ENCODE data around the gene USF1. TPM values are rescaled to one million over a fixed set of nuclear protein-coding genes. Genes with fewer than 3 reads are reported as not detected.
A peak's percentile ranks its signal among the peaks of the same experiment; 100 is the strongest.
"Not testable (repeated sequence)": the region's sequence is repeated elsewhere in the genome, so short reads cannot be mapped to it uniquely, and the experiment has no call there.

USF1 gene
- total RNA-seq, 2 donors from 2014 or later, result 72.2 to 77.4 TPM

DNA sequence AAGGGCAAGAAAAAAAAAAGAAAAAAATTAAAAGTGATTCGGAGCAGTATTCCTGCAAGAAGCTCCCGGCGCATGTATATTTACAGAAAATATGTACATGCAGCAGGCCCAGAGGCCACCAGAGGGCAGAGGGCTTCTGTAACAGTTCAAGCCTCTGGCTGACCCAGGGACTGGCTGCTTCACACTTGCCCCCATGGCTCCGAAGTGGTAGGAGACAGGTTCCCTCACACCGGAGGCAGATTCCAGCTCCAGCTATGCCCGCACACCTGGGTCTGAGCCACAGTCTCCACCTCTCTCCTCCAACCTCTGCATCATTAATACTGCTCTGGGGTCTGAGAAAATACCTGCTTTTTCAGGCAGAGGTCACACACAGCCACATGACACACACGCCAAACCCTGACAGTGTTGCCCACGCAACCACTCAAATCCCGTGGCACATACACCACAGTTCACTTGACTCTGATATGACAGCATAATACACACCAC is 26.2 kb upstream of the USF1 start:
- peak overlapping the region; percentile 84 to 91 for H3K27ac Mint-ChIP-seq
- H3K4me3 Mint-ChIP-seq, result peak overlapping the region; percentile 70
- no peaks in the 10 kb centered on the region for H3K9me3 Mint-ChIP-seq
- peaks cover 3% of the 10 kb centered on the region for H3K36me3 Mint-ChIP-seq
- DNase-seq (ENCODE audit: low spot score) (no peak), ATAC-seq (no peak)
- no peaks in the 10 kb centered on the region for H3K27me3 Mint-ChIP-seq
- peaks cover 49 to 53% of the 10 kb centered on the region in 2 donors for H3K4me1 Mint-ChIP-seq (ENCODE audit: low read depth in 2 of 2)

GRCh38 chr1:161070761-161071160 is 25.0 kb upstream of the USF1 start:
- no peak for DNase-seq (ENCODE audit: low spot score)
- Mint-ChIP-seq H3K4me1 (ENCODE audit: low read depth in 2 of 2) (peaks cover 58% of the 10 kb centered on the region in 2 donors), H3K27ac (peak overlapping the region; percentile 84 to 91), H3K9me3 (no peaks in the 10 kb centered on the region), H3K4me3 (peak overlapping the region; percentile 95), H3K36me3 (peaks cover 9% of the 10 kb centered on the region), H3K27me3 (no peaks in the 10 kb centered on the region)
- no peak for ATAC-seq

DNA sequence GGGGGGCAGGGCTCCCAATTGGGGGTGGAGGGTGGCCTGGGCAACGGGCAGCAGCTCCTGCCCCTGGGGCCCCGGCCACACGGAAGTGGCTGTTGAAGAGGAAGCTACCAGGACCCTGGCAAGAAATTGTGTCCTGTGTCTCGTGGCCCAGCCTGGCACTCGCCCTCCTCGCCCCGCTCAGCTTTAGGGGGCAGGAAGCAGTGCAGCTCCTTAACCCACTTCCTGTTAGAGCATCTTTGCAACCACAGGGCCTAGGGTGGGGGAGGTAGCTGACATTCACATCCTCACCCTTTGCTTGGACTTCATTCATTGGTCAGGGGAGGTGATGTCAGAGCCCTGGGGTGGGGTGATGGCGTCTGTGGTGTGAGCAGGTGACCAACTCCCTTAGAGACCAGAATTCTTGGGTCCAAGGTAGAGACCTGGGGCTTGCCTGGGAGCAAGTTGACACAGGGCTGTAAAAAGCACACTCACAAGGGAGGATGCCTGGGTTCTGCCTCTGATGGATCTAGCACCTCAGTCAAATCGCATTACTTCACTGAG is 24.0 kb upstream of the USF1 start, which contains the start of gene ARHGAP30:
Gene ARHGAP30 (minus strand): TSS at position 161 of the 540 bp plus-strand sequence. CDS start 267 bp downstream, outside the sequence.
- peaks cover 9% of the 10 kb centered on the region for H3K36me3 Mint-ChIP-seq

GRCh38 chr1:161069241-161069640 is 23.5 kb upstream of the USF1 start:
- Mint-ChIP-seq H3K27ac (peak overlapping the region; percentile 84 to 91), H3K36me3 (peaks cover 15% of the 10 kb centered on the region), H3K4me3 (peak overlapping the region; percentile 95), H3K4me1 (ENCODE audit: low read depth in 2 of 2) (peaks cover 57 to 61% of the 10 kb centered on the region in 2 donors), H3K27me3 (no peaks in the 10 kb centered on the region), H3K9me3 (no peaks in the 10 kb centered on the region)
- ATAC-seq (peak; percentile 0 to 11), DNase-seq (ENCODE audit: low spot score) (no peak)

More for the DNA sequence above, 24.0 kb upstream of the USF1 start, which contains the start of gene ARHGAP30:
- Mint-ChIP-seq H3K4me1 (ENCODE audit: low read depth in 2 of 2) (peaks cover 56 to 59% of the 10 kb centered on the region in 2 donors), H3K27ac (peak within 1 kb of the TSS; percentile 84 to 91), H3K27me3 (no peaks in the 10 kb centered on the region), H3K4me3 (peak within 1 kb of the TSS; percentile 95), H3K9me3 (no peaks in the 10 kb centered on the region)
- DNase-seq (ENCODE audit: low spot score) (peak; percentile 95), ATAC-seq (peak; percentile 92)

DNA sequence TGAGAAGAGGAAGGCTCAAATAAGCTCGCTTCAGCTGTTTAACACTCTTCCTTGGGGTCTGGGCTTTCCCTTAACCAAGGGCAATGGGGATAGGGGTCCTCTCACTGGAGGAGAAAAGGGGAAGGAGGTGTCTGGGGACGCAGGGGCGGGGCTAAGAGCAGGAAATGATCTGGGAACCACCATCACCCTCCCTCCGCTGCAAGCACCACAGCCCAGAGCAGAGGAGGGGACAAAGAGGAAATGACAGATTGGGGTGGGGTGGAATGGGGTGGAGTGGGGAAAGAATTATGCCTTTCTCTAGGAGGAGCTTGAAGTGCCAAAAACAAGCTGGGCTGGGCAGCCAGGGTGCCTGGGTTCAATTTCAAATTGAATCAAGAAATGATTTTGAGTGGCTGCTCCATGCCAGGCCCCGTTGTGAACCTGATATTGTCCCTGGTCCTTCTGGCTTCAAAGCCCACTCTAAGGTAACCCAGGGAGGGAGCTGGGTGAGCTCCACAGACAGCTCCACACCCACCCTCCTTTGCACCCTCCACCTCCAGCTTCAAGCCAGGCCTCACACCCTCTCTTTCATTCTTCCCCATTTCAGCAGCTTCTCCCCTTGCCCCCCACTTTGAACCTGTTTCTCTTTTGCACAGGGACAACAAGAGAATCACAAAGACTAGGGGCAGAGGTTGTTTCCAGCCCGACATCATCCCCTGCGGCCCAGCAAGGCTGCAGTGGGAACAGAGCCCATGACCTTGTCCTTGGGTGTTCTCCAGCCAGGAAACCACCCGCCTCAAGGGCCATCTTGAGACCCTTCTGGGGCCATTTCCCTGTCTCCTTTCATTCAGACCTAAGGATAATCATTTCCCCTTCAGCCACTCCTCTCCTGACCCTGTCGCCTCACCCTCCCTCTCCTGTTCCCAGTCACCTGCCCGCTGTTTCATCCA is 22.8 kb upstream of the USF1 start:
- DNase-seq (ENCODE audit: low spot score) (peak; percentile 90), ATAC-seq (peak; percentile 81 to 87)
- no peaks in the 10 kb centered on the region for H3K9me3 Mint-ChIP-seq
- peak overlapping the region; percentile 95 for H3K4me3 Mint-ChIP-seq
- peak overlapping the region; percentile 84 to 91 for H3K27ac Mint-ChIP-seq
- no peaks in the 10 kb centered on the region for H3K27me3 Mint-ChIP-seq
- H3K4me1 Mint-ChIP-seq (ENCODE audit: low read depth in 2 of 2), result peaks cover 63 to 65% of the 10 kb centered on the region in 2 donors
- peaks cover 19% of the 10 kb centered on the region for H3K36me3 Mint-ChIP-seq

DNA sequence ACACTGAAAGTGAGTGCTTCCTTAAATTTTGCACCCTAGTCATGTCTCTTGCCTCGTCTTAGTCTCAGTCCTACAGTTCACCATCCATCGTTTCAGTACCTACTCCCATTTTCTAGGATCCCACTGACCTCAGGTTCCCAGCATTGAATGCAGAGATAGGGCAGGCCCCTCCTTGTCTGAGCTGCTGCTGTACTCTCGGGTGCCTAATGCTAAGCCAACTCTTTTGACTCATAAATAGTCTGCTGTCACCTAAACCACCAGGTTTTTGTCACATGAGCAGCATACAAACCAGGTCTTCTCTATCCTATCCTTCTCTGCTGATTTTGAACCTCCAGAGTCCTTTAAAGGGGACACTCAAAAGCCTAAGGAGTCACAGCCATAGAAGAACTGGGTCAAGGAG is 20.9 kb upstream of the USF1 start:
- Mint-ChIP-seq H3K27ac (peak overlapping the region; percentile 84 to 91), H3K36me3 (peaks cover 19% of the 10 kb centered on the region), H3K4me3 (peak overlapping the region; percentile 95), H3K9me3 (no peaks in the 10 kb centered on the region), H3K4me1 (ENCODE audit: low read depth in 2 of 2) (peaks cover 61 to 75% of the 10 kb centered on the region in 2 donors), H3K27me3 (no peaks in the 10 kb centered on the region)
- ATAC-seq (no peak), DNase-seq (ENCODE audit: low spot score) (no peak)

DNA sequence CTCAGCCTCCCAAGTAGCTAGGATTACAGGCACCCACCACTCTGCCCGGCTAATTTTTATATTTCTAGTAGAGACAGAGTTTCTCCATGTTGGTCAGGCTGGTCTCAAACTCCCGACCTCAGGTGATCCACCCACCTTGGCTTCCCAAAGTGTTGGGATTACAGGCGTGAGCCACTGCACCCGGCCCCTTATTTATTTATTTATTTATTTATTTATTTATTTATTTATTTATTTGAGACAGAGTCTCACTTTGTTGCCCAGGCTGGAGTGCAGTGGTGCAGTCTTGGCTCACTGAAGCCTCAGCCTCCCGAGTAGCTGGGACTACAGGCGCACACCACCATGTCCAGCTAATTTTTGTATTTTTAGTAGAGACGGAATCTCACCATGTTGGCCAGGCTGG is 19.9 kb upstream of the USF1 start:
- H3K9me3 Mint-ChIP-seq; DNase-seq (ENCODE audit: low spot score); ATAC-seq; H3K27me3 Mint-ChIP-seq: not testable (repeated sequence)
- H3K36me3 Mint-ChIP-seq, result peaks cover 19% of the 10 kb centered on the region
- peak overlapping the region; percentile 95 for H3K4me3 Mint-ChIP-seq
- peaks cover 61 to 66% of the 10 kb centered on the region in 2 donors for H3K4me1 Mint-ChIP-seq (ENCODE audit: low read depth in 2 of 2)
- peak overlapping the region in 1 of 2 donors; percentile 91 for H3K27ac Mint-ChIP-seq

DNA sequence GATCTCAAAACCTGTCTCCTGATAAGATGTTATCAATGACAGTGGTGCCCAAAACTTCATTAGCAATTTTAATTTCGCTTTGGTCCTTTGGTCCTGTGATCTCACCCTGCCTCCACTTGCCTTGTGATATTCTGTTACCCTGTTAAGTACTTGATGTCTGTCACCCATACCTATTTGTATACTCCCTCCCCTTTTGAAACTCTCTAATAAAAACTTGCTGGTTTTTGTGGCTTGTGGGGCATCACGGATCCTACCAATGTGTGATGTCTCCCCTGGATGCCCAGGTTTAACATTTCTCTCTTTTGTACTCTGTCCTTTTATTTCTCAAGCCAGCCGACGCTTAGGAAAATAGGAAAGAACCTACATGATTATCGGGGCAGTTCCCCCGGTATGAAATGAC is 18.2 kb upstream of the USF1 start:
- H3K4me1 Mint-ChIP-seq (ENCODE audit: low read depth in 2 of 2), result peaks cover 59 to 73% of the 10 kb centered on the region in 2 donors
- peaks cover 19% of the 10 kb centered on the region for H3K36me3 Mint-ChIP-seq
- H3K27me3 Mint-ChIP-seq; DNase-seq (ENCODE audit: low spot score); H3K9me3 Mint-ChIP-seq; ATAC-seq: not testable (repeated sequence)
- peak overlapping the region; percentile 92 for H3K4me3 Mint-ChIP-seq
- peak overlapping the region; percentile 87 to 91 for H3K27ac Mint-ChIP-seq

- Mint-ChIP-seq H3K4me1 (ENCODE audit: low read depth in 2 of 2) (peaks cover 44 to 53% of the 10 kb centered on the region in 2 donors), H3K27me3 (no peaks in the 10 kb centered on the region), H3K4me3 (no peak overlapping the region), H3K9me3 (no peaks in the 10 kb centered on the region), H3K36me3 (peaks cover 20% of the 10 kb centered on the region), H3K27ac (peak overlapping the region; percentile 10 to 86)
- no peak for DNase-seq (ENCODE audit: low spot score)
- ATAC-seq, result no peak
Measured at GRCh38 chr1:161061419-161061818, 15.6 kb upstream of the USF1 start.

DNA sequence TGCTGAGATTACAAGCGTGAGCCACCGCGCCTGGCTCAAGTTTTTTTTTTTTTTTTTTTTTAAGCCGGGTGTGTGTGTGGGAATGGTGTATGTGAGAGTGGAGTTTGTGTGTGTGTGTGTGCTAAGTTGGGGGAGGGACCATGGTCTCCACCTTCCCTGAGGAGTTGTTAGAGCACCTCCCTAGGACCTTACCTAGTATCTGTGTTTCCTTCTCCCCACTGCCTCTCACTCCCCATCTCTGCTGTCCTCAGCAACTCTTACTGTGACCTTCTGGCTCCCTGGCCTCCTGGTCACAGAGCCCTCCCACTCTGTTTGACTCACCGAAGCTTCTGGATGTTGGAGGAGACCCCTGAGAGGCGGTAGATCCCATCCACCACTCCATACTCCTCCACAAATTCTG is 13.5 kb upstream of the USF1 start:
- H3K27ac Mint-ChIP-seq, result peak overlapping the region; percentile 67 to 86
- ATAC-seq, result no peak
- H3K9me3 Mint-ChIP-seq, result no peaks in the 10 kb centered on the region
- DNase-seq (ENCODE audit: low spot score), result no peak
- H3K4me3 Mint-ChIP-seq, result no peak overlapping the region
- H3K4me1 Mint-ChIP-seq (ENCODE audit: low read depth in 2 of 2), result peaks cover 45 to 47% of the 10 kb centered on the region in 2 donors
- H3K27me3 Mint-ChIP-seq, result no peaks in the 10 kb centered on the region
- H3K36me3 Mint-ChIP-seq, result peaks cover 19% of the 10 kb centered on the region

DNA sequence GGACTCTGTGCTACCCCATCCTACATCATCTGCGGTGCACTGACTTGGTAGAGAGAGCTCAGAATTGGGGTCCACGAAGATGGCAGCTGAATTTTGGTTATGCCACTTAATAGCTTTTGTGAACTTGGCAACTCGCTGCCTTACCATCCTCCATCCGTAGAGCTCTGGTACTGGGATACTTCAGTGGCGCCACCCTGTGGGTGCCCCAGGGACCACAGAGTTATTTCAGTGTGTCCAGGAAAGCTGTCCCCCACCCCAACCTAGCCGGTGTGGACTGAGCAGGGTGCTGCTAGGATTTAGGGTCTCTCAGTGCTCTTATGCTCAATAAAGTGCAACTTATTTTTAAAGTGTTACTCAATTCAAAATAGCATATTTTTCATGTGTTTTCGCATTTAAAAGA is 9.0 kb upstream of the USF1 start:
- no peak overlapping the region for H3K4me3 Mint-ChIP-seq
- H3K4me1 Mint-ChIP-seq (ENCODE audit: low read depth in 2 of 2), result peaks cover 35 to 41% of the 10 kb centered on the region in 2 donors
- ATAC-seq (no peak), DNase-seq (ENCODE audit: low spot score) (no peak)
- no peak overlapping the region for H3K27ac Mint-ChIP-seq
- no peaks in the 10 kb centered on the region for H3K9me3 Mint-ChIP-seq
- no peaks in the 10 kb centered on the region for H3K27me3 Mint-ChIP-seq
- H3K36me3 Mint-ChIP-seq, result peaks cover 33% of the 10 kb centered on the region

DNA sequence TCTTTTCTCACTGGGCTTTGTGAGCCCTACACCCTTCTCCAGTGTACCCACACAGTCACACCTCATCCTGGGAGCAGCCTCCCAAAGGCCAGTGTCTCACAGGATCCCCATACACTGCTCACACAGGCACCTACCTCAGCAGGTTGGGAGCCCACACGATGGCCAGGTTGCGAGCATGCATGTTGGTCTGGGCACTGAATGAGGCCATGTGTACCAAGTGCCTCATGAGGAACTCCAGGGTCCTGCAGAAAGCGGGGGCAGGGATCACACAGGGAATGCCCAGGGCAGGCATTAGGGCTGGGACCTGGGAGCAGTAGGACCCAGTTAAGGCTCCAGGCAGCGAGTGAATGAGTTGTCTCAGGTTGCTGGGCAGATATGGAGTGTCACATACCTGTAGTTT is 8.5 kb upstream of the USF1 start:
- Mint-ChIP-seq H3K4me1 (ENCODE audit: low read depth in 2 of 2) (peaks cover 29 to 36% of the 10 kb centered on the region in 2 donors), H3K9me3 (no peaks in the 10 kb centered on the region), H3K36me3 (peaks cover 33% of the 10 kb centered on the region), H3K27me3 (no peaks in the 10 kb centered on the region), H3K4me3 (no peak overlapping the region), H3K27ac (no peak overlapping the region)
- no peak for DNase-seq (ENCODE audit: low spot score)
- no peak for ATAC-seq

- H3K4me1 Mint-ChIP-seq (ENCODE audit: low read depth in 2 of 2), result peaks cover 33 to 44% of the 10 kb centered on the region in 2 donors
- no peak overlapping the region for H3K4me3 Mint-ChIP-seq
- H3K27me3 Mint-ChIP-seq, result no peaks in the 10 kb centered on the region
- no peak for ATAC-seq
- no peaks in the 10 kb centered on the region for H3K9me3 Mint-ChIP-seq
- peak overlapping the region; percentile 42 to 47 for H3K27ac Mint-ChIP-seq
- no peak for DNase-seq (ENCODE audit: low spot score)
- peaks cover 40% of the 10 kb centered on the region for H3K36me3 Mint-ChIP-seq
Measured at GRCh38 chr1:161052899-161053298, 7.1 kb upstream of the USF1 start.

- no peaks in the 10 kb centered on the region for H3K9me3 Mint-ChIP-seq
- ATAC-seq (no peak), DNase-seq (ENCODE audit: low spot score) (no peak)
- peaks cover 34% of the 10 kb centered on the region for H3K36me3 Mint-ChIP-seq
- H3K4me1 Mint-ChIP-seq (ENCODE audit: low read depth in 2 of 2), result peaks cover 39 to 46% of the 10 kb centered on the region in 2 donors
- peak overlapping the region in 1 of 2 donors; percentile 64 for H3K27ac Mint-ChIP-seq
- no peaks in the 10 kb centered on the region for H3K27me3 Mint-ChIP-seq
- no peak overlapping the region for H3K4me3 Mint-ChIP-seq
Measured at GRCh38 chr1:161051219-161051618, 5.4 kb upstream of the USF1 start.
